ENCODE data around the gene PDLIM4. TPM values are rescaled to one million over a fixed set of nuclear protein-coding genes. Genes with fewer than 3 reads are reported as not detected.
A peak's percentile ranks its signal among the peaks of the same experiment; 100 is the strongest.

Gene PDLIM4
- total RNA-seq, 2 donors from 2014 or later = 35.9 to 50.2 TPM

- DNase-seq (ENCODE audit: low spot score) = no peak
- TF ChIP-seq POLR2A (IDR thresholded peaks at IDR 0.05) (no peak), CTCF (IDR thresholded peaks at IDR 0.05) (no peak), POLR2AphosphoS5 (IDR thresholded peaks at IDR 0.05) (no peak)
- intact Hi-C loops (cut with DNase I) = no loop called here
- no peak overlapping the region for H3K4me3 ChIP-seq
- 71% methylated on average over 5 of the region's 5 CpGs for WGBS
- no peaks in the 10 kb centered on the region for H3K27me3 ChIP-seq (replicated peaks; ENCODE audit: insufficient read depth)
- no peaks in the 10 kb centered on the region for H3K4me1 ChIP-seq (replicated peaks)
- H3K27ac ChIP-seq = no peak overlapping the region
- H3K36me3 ChIP-seq = no peaks in the 10 kb centered on the region
- H3K9me3 ChIP-seq = no peaks in the 10 kb centered on the region
These were observed 23.1 kb downstream of the PDLIM4 start for GRCh38 chr5:132280371-132281240.

DNA sequence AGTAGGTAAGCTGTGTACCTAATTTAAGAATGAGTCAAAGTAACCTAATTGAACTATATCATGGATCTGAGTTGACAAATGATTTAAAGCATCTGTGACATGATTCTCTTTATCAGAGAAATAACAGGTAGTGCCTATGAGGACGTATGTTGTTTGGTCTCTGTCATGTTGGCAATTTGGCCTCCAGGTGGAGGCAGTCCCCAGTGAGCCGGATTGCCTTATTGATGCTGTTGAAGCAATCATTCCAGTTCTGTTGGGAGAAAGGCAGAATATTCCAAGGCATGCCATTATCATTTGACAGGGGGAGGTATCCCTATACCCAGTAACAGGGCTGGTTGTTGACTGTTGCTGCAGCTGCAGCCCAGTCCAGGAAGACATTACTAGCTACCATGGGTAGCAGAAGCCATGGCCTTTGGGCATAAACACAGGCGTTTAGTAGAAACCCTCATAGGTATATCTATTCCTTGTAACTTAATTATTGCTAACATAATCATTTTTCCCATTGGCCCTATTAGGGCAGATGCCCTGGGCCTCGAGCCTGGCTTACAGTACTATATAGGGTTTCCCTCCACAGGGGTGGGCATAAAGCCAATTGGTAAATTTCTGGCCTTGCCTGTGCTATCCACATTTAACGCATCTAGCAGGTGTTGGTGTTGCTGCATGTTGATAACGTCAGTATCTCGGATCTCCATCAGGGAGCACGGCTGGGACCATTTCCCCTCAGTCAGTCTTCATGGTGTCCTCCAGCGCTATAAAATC lies 24.5 kb downstream of the PDLIM4 start:
- Histone ChIP-seq H3K4me3 (no peak overlapping the region), H3K4me1 (replicated peaks) (no peaks in the 10 kb centered on the region), H3K9me3 (no peaks in the 10 kb centered on the region), H3K27ac (no peak overlapping the region), H3K36me3 (no peaks in the 10 kb centered on the region), H3K27me3 (replicated peaks; ENCODE audit: insufficient read depth) (no peaks in the 10 kb centered on the region)
- WGBS = 83% methylated on average over 9 of the region's 9 CpGs
- no peak for DNase-seq (ENCODE audit: low spot score)
- TF ChIP-seq CTCF (IDR thresholded peaks at IDR 0.05) = peak in 1 of 4 experiments; percentile 29
- no peak for TF ChIP-seq POLR2A (IDR thresholded peaks at IDR 0.05)
- TF ChIP-seq POLR2AphosphoS5 (IDR thresholded peaks at IDR 0.05) = no peak
- intact Hi-C loops (cut with DNase I) = no loop called here

- no peaks in the 10 kb centered on the region for H3K9me3 ChIP-seq
- H3K36me3 ChIP-seq = no peaks in the 10 kb centered on the region
- no peak overlapping the region for H3K4me3 ChIP-seq
- no peaks in the 10 kb centered on the region for H3K4me1 ChIP-seq (replicated peaks)
- no peaks in the 10 kb centered on the region for H3K27me3 ChIP-seq (replicated peaks; ENCODE audit: insufficient read depth)
- no peak for TF ChIP-seq POLR2AphosphoS5 (IDR thresholded peaks at IDR 0.05)
- TF ChIP-seq CTCF (IDR thresholded peaks at IDR 0.05) = peak in 2 of 4 experiments; percentile 2 to 18
- WGBS = 70% methylated on average over 5 of the region's 5 CpGs
- intact Hi-C loops (cut with DNase I) = no loop called here
- no peak overlapping the region for H3K27ac ChIP-seq
- DNase-seq (ENCODE audit: low spot score) = no peak
These were observed 26.0 kb downstream of the PDLIM4 start for GRCh38 chr5:132283423-132284043.

- Histone ChIP-seq H3K4me1 (replicated peaks) (peaks cover 2% of the 10 kb centered on the region), H3K4me3 (no peak overlapping the region), H3K27me3 (replicated peaks; ENCODE audit: insufficient read depth) (no peaks in the 10 kb centered on the region), H3K36me3 (no peaks in the 10 kb centered on the region), H3K27ac (no peak overlapping the region), H3K9me3 (no peaks in the 10 kb centered on the region)
- intact Hi-C loops (cut with DNase I) = no loop called here
- 78% methylated on average over 3 of the region's 3 CpGs for WGBS
- no peak for TF ChIP-seq POLR2AphosphoS5 (IDR thresholded peaks at IDR 0.05)
- no peak for TF ChIP-seq CTCF (IDR thresholded peaks at IDR 0.05)
- TF ChIP-seq POLR2A (IDR thresholded peaks at IDR 0.05) = no peak
- DNase-seq (ENCODE audit: low spot score) = no peak
These were observed 31.6 kb downstream of the PDLIM4 start for GRCh38 chr5:132289097-132289496.

All from prostate gland (tissue), 2 donors.